Measurements from ENCODE around the gene LRRC61. TPM values are rescaled to one million over a fixed set of nuclear protein-coding genes. Genes with fewer than 3 reads are reported as not detected.

Gene LRRC61
- total RNA-seq, 1 experiment from 2014 or later: 35.8 TPM

GRCh38 chr7:150329331-150330120, 6.4 kb downstream of the LRRC61 start:
- Mint-ChIP-seq H3K4me1 (ENCODE audit: low read depth, unreplicated experiment) (peaks cover 9% of the 10 kb centered on the region), H3K36me3 (ENCODE audit: insufficient read depth, unreplicated experiment) (peaks cover 60% of the 10 kb centered on the region), H3K27ac (ENCODE audit: unreplicated experiment) (no peak overlapping the region), H3K27me3 (ENCODE audit: insufficient read depth, unreplicated experiment) (no peaks in the 10 kb centered on the region), H3K4me3 (ENCODE audit: unreplicated experiment) (no peak overlapping the region), H3K9me3 (ENCODE audit: unreplicated experiment) (no peaks in the 10 kb centered on the region)
- ChIA-PET POLR2A (no interaction called here), CTCF (no interaction called here)
- no peak for DNase-seq
- Histone ChIP-seq H3K4me3 (ENCODE audit: low read depth, low read length) (no peak overlapping the region), H3K27me3 (replicated peaks; ENCODE audit: control insufficient read depth, insufficient read depth, low read length) (no peaks in the 10 kb centered on the region), H3K4me1 (peaks cover 10% of the 10 kb centered on the region), H3K9me3 (no peaks in the 10 kb centered on the region), H3K36me3 (ENCODE audit: control insufficient read depth, insufficient read depth, low read length) (peaks cover 15% of the 10 kb centered on the region)
- no peak for TF ChIP-seq CTCF (IDR thresholded peaks at IDR 0.05; ENCODE audit: insufficient read depth in 1 of 2, low read depth in 1 of 2, low read length in 1 of 2, severe bottlenecking in 1 of 2, unreplicated experiment in 1 of 2)
- BruUV-seq (replicated peaks): no TSS peak
- intact Hi-C loops (cut with micrococcal nuclease; ENCODE audit: unreplicated experiment): no loop called here

- no peak for TF ChIP-seq CTCF (IDR thresholded peaks at IDR 0.05; ENCODE audit: insufficient read depth in 1 of 2, low read depth in 1 of 2, low read length in 1 of 2, severe bottlenecking in 1 of 2, unreplicated experiment in 1 of 2)
- Histone ChIP-seq H3K36me3 (ENCODE audit: control insufficient read depth, insufficient read depth, low read length) (peaks cover 15% of the 10 kb centered on the region), H3K4me3 (ENCODE audit: low read depth, low read length) (no peak overlapping the region), H3K9me3 (no peaks in the 10 kb centered on the region), H3K4me1 (peaks cover 2% of the 10 kb centered on the region), H3K27me3 (replicated peaks; ENCODE audit: control insufficient read depth, insufficient read depth, low read length) (no peaks in the 10 kb centered on the region)
- no TSS peak for BruUV-seq (replicated peaks)
- Mint-ChIP-seq H3K27me3 (ENCODE audit: insufficient read depth, unreplicated experiment) (no peaks in the 10 kb centered on the region), H3K36me3 (ENCODE audit: insufficient read depth, unreplicated experiment) (peaks cover 51% of the 10 kb centered on the region), H3K9me3 (ENCODE audit: unreplicated experiment) (no peaks in the 10 kb centered on the region), H3K27ac (ENCODE audit: unreplicated experiment) (no peak overlapping the region), H3K4me3 (ENCODE audit: unreplicated experiment) (no peak overlapping the region), H3K4me1 (ENCODE audit: low read depth, unreplicated experiment) (peaks cover under 1% of the 10 kb centered on the region)
- no peak for DNase-seq
- ChIA-PET POLR2A (no interaction called here), CTCF (no interaction called here)
- intact Hi-C loops (cut with micrococcal nuclease; ENCODE audit: unreplicated experiment): no loop called here
These were observed 7.2 kb downstream of the LRRC61 start for GRCh38 chr7:150330211-150330885.

GRCh38 chr7:150332852-150333635, 9.9 kb downstream of the LRRC61 start:
- no peaks in the 10 kb centered on the region for H3K4me1 ChIP-seq
- no peak overlapping the region for H3K4me3 Mint-ChIP-seq (ENCODE audit: unreplicated experiment)
- H3K36me3 ChIP-seq (ENCODE audit: control insufficient read depth, insufficient read depth, low read length): peaks cover 6% of the 10 kb centered on the region
- no peak for TF ChIP-seq CTCF (IDR thresholded peaks at IDR 0.05; ENCODE audit: insufficient read depth in 1 of 2, low read depth in 1 of 2, low read length in 1 of 2, severe bottlenecking in 1 of 2, unreplicated experiment in 1 of 2)
- BruUV-seq (replicated peaks): no TSS peak
- H3K27me3 Mint-ChIP-seq (ENCODE audit: insufficient read depth, unreplicated experiment): no peaks in the 10 kb centered on the region
- ChIA-PET POLR2A (no interaction called here), CTCF (no interaction called here)
- H3K36me3 Mint-ChIP-seq (ENCODE audit: insufficient read depth, unreplicated experiment): peaks cover 28% of the 10 kb centered on the region
- no peaks in the 10 kb centered on the region for H3K9me3 ChIP-seq
- DNase-seq: no peak
- H3K4me1 Mint-ChIP-seq (ENCODE audit: low read depth, unreplicated experiment): no peaks in the 10 kb centered on the region
- no peaks in the 10 kb centered on the region for H3K27me3 ChIP-seq (replicated peaks; ENCODE audit: control insufficient read depth, insufficient read depth, low read length)
- intact Hi-C loops (cut with micrococcal nuclease; ENCODE audit: unreplicated experiment): no loop called here
- H3K27ac Mint-ChIP-seq (ENCODE audit: unreplicated experiment): no peak overlapping the region
- H3K4me3 ChIP-seq (ENCODE audit: low read depth, low read length): no peak overlapping the region
- H3K9me3 Mint-ChIP-seq (ENCODE audit: unreplicated experiment): no peaks in the 10 kb centered on the region

Data from Caco-2 (cell line).